ENCODE data around the gene TXNDC16. TPM values are rescaled to one million over a fixed set of nuclear protein-coding genes. Genes with fewer than 3 reads are reported as not detected.

TXNDC16 gene
- total RNA-seq, 2 donors from 2014 or later = 7.8 to 10.6 TPM

DNA sequence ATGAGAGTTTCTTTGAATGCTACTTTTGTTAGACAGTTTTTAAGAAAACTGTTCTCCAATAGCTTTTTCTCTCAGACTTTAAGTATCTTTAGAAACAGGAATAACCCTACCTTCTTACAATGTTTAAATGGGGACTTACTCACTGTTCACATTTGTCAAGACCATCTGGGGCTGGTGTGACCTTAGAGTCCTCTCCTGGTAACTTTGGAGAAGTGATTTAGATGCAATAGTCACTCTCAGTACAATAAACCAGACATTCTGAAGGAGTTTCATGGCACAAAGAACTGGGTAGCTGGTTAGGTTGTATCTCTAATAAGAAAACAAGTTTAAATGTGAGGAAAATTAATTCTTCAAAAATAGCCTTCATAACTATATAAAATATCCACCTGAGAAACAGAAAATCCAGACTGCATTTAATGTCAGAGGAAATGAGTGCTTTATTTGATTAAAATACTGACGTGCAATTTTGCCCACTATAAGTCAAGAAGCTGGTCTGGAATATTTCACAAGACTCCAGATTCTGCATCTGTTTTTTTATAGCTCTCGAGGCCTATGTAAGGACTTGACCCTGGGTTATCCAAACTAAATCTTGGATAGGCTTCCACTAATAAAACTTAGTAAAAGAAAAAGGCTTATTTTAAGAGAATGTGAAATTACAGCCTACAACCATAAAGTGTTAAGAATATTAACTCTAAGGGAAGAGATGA is 129.5 kb downstream of the TXNDC16 start:
- no peak overlapping the region for H3K9ac ChIP-seq (ENCODE audit: low read depth in 2 of 2, low read length in 2 of 2)
- intact Hi-C loops (cut with DNase I) = no loop called here
- H3K4me1 ChIP-seq = no peaks in the 10 kb centered on the region
- H3K4me3 ChIP-seq = no peak overlapping the region
- no peaks in the 10 kb centered on the region for H3K36me3 ChIP-seq
- no peak overlapping the region for H3K27ac ChIP-seq
- TF ChIP-seq, protein P1, sequence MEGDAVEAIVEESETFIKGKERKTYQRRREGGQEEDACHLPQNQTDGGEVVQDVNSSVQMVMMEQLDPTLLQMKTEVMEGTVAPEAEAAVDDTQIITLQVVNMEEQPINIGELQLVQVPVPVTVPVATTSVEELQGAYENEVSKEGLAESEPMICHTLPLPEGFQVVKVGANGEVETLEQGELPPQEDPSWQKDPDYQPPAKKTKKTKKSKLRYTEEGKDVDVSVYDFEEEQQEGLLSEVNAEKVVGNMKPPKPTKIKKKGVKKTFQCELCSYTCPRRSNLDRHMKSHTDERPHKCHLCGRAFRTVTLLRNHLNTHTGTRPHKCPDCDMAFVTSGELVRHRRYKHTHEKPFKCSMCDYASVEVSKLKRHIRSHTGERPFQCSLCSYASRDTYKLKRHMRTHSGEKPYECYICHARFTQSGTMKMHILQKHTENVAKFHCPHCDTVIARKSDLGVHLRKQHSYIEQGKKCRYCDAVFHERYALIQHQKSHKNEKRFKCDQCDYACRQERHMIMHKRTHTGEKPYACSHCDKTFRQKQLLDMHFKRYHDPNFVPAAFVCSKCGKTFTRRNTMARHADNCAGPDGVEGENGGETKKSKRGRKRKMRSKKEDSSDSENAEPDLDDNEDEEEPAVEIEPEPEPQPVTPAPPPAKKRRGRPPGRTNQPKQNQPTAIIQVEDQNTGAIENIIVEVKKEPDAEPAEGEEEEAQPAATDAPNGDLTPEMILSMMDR (IDR thresholded peaks at IDR 0.05) = no peak
- no peaks in the 10 kb centered on the region for H3K9me3 ChIP-seq
- no peak for DNase-seq
- H3K27me3 ChIP-seq = no peaks in the 10 kb centered on the region

DNA sequence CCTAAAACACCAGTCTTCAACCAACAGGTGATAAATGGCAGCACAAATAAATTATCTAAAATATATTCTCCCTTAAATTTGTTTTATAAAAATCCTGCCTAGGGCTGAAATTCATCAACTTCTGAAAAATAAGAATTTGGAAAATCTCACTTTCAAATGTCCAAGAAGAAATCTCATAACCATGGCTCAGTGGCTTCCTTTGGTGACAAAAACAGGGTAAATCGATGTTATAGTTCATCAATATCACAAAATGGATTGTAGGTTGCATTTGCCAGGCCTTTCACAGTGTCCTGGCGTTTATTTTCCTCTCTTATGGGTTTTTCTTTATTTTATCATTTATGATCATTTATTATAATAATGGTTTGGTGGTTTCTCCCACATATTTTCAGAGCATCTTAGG is 135.2 kb downstream of the TXNDC16 start:
- TF ChIP-seq, protein P1 (IDR thresholded peaks at IDR 0.05) = no peak
- Histone ChIP-seq H3K9me3 (no peaks in the 10 kb centered on the region), H3K9ac (ENCODE audit: low read depth in 2 of 2, low read length in 2 of 2) (no peak overlapping the region), H3K4me3 (no peak overlapping the region), H3K4me1 (no peaks in the 10 kb centered on the region), H3K36me3 (no peaks in the 10 kb centered on the region), H3K27me3 (no peaks in the 10 kb centered on the region), H3K27ac (no peak overlapping the region)
- no peak for DNase-seq
- intact Hi-C loops (cut with DNase I) = no loop called here

DNA sequence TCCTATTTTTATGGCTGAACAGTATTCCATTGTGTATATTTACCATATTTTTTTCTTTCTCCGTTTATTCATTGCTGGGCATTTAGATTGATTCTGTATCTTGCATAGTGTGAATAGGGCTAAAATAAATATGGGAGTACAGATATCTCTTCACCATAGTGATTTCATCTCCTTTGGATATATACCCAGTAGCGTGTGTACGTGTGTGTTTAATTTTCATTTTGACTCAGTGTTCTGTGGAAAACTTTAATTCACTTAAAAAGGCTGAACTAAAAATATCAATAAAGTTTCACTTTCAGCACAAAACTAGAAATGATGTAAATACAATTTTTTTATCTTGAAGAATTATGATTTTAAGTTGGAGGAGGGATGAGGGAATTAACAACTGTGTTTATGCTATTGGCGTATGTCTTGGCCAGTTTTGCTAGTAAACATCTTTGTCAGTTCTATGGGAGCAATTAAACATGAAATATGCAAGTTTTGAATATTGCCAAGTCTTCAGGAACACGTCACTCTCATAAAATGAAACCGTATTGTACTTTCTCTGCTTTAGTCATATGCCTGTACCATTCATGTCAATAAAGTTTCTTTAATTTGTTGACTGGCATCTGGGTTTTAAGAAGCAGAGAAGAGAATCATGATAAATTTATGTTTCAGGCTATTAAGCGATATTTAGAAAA is 138.4 kb downstream of the TXNDC16 start:
- DNase-seq = no peak
- intact Hi-C loops (cut with DNase I) = no loop called here
- TF ChIP-seq, protein P1 (IDR thresholded peaks at IDR 0.05) = no peak

DNA sequence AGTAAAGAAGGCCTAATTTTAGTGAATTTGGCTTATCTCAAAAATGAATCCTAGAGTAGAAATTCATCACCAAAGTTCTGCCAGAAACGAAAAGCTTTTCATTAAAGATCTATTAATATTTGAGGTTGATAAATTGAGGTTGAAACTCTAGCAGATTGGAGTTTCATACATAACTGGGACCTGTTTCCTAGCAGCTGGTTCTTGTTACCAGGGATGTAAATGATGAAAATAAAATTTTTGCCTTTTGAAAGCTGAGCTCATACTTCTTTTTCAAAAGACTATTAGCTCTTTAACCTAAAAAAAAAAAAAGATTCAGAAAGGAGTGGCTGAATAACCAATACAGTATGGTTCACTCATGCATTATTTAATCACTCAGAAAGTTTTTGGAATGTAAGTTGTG is 139.9 kb downstream of the TXNDC16 start:
- no peak for DNase-seq
- Histone ChIP-seq H3K9ac (ENCODE audit: low read depth in 2 of 2, low read length in 2 of 2) (no peak overlapping the region), H3K36me3 (no peaks in the 10 kb centered on the region), H3K27ac (no peak overlapping the region), H3K27me3 (no peaks in the 10 kb centered on the region), H3K4me3 (no peak overlapping the region), H3K4me1 (no peaks in the 10 kb centered on the region), H3K9me3 (no peaks in the 10 kb centered on the region)
- TF ChIP-seq, protein P1 (IDR thresholded peaks at IDR 0.05) = no peak
- intact Hi-C loops (cut with DNase I) = no loop called here

More for the DNA sequence above, 138.4 kb downstream of the TXNDC16 start:
- no peaks in the 10 kb centered on the region for H3K4me1 ChIP-seq
- no peak overlapping the region for H3K9ac ChIP-seq (ENCODE audit: low read depth in 2 of 2, low read length in 2 of 2)
- H3K27me3 ChIP-seq = no peaks in the 10 kb centered on the region
- H3K4me3 ChIP-seq = no peak overlapping the region
- no peaks in the 10 kb centered on the region for H3K36me3 ChIP-seq
- no peak overlapping the region for H3K27ac ChIP-seq
- H3K9me3 ChIP-seq = no peaks in the 10 kb centered on the region

DNA sequence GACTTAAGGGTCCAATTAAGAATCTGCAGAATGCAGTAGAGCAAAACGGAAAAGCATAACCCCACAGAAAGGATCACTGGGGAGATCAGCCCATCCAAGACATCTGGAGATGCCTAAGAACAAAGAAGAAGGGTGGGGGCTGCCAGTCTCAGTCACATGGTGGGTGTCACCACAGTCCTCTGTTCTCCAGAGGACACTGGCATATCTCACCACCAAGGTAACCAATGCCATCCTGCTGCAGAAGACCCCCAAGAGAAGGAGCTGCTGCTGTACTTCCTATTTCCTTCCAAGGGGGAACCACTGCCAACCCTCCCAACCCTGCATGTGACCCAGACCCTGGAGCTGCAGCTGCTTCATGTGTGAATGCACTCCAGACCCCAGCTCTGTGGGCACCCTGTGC is 147.0 kb downstream of the TXNDC16 start:
- Histone ChIP-seq H3K9ac (ENCODE audit: low read depth in 2 of 2, low read length in 2 of 2) (no peak overlapping the region), H3K9me3 (no peaks in the 10 kb centered on the region), H3K4me1 (no peaks in the 10 kb centered on the region), H3K27ac (no peak overlapping the region), H3K27me3 (no peaks in the 10 kb centered on the region), H3K36me3 (no peaks in the 10 kb centered on the region), H3K4me3 (no peak overlapping the region)
- DNase-seq = no peak
- intact Hi-C loops (cut with DNase I) = no loop called here
- TF ChIP-seq, protein P1 (IDR thresholded peaks at IDR 0.05) = no peak

All from colonic mucosa (tissue), 4 donors.